GM18867 (cell line): ENCODE measurements around the gene NINJ1.
"Not testable (repeated sequence)": the region's sequence is repeated elsewhere in the genome, so short reads cannot be mapped to it uniquely, and the experiment has no call there.

Experiments
- ATAC-seq: cut with Tn5 transposase; IDR thresholded peaks from one replicate; pipeline ENCODE4 v1.9.1; 2021; ENCODE audit warnings: mild to moderate bottlenecking, moderate library complexity; ENCODE audit not compliant: unreplicated experiment

Gene NINJ1

DNA sequence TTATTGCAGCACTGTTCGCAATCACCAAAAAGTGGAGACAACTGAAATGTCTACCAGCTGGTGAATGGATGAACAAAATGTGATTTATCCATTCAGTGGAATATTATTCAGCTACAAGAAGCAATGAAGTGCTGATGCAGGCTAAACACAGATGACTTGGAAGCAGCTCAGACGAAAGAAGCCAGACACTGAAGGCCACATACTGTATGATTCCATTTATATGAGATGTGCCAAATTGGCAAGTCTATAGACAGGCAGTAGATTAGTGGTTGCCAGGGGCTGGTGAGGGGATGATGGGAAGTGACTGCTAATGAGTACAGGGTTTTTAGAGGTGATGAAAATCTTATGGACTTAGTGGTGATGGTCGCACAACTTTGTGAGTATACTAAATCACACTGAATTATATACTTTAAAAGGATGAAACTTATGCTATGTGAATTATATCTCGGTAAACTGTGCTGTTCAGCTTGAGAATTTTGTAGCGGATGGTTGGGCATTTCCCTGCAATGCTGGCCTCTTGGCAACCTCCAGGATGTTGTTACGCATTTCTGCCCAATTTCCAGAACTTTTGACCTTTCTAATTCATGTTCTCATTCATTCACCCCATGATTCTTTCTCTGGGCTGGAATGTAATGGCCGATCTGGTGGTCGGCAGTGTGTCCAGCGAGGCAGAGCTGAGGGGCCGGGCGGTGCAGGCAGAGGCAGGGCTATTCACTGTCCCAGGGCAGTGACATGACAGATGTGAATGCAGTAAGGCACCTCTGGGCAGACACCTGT lies 27.9 kb upstream of the NINJ1 start:
- no peak for ATAC-seq

GRCh38 chr9:93159601-93160471 lies 25.8 kb upstream of the NINJ1 start:
- ATAC-seq: peak; percentile 91

- no peak for ATAC-seq
Observed at GRCh38 chr9:93156475-93157008, 22.5 kb upstream of the NINJ1 start.

- ATAC-seq: no peak
Observed at GRCh38 chr9:93155716-93156474, 21.8 kb upstream of the NINJ1 start.

DNA sequence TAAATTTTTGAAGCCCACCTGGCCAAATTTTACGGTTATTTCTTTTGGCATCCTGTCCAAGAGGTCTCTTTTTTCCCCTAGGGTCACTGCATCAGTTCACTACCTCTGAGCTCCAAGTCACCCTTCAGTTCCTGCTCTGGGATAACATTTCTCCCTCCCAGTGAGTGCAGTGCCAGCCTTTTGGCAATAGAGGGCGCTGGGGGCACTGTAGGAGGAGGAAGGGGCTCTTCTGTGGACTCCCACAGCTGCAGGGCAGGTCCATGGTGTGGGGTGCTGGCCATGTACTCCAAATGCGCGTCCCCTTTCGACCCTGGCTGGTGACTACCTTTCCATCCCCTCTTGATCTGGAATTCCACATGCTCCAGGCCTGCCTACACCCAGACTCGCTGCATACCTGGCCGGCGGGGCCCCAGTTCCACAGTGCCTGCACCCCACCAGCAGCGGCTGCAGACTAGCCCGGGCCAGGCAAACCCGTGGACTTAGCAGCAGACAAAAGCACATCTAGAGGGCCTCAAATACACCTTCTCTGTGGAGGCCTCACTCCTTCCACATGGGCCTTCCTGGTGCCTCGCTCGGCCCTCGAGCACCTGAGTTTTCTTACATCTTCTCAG lies 20.3 kb upstream of the NINJ1 start:
- ATAC-seq: no peak

- ATAC-seq: no peak
Observed at GRCh38 chr9:93151097-93151784, 17.2 kb upstream of the NINJ1 start.

GRCh38 chr9:93149361-93149760 lies 15.3 kb upstream of the NINJ1 start:
- no peak for ATAC-seq

- no peak for ATAC-seq
Observed at GRCh38 chr9:93148721-93149120, 14.7 kb upstream of the NINJ1 start.

DNA sequence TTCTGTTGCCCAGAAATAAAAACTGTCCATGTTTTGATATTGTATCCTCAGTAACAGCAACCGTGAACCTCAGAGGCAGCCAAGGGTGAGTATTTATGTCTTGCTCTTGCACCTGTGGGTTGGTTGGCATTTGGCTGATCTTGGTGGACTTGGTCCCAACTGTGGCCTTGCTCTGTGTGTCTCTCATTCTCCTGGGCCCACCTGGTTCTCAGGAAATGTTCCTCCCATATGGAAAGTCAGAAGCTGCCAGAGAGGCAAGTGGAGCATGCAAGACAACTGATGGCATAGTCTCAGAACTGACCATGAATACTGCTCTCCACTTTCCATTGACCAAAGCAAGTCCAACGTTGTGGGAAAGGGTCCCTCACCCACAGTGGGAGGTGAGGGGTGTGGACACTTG lies 13.6 kb upstream of the NINJ1 start:
- ATAC-seq: no peak

GRCh38 chr9:93146696-93147095 lies 12.6 kb upstream of the NINJ1 start:
- ATAC-seq: not testable (repeated sequence)

GRCh38 chr9:93143830-93144530 lies 9.9 kb upstream of the NINJ1 start:
- ATAC-seq: no peak

GRCh38 chr9:93141771-93142483 lies 7.9 kb upstream of the NINJ1 start:
- no peak for ATAC-seq

DNA sequence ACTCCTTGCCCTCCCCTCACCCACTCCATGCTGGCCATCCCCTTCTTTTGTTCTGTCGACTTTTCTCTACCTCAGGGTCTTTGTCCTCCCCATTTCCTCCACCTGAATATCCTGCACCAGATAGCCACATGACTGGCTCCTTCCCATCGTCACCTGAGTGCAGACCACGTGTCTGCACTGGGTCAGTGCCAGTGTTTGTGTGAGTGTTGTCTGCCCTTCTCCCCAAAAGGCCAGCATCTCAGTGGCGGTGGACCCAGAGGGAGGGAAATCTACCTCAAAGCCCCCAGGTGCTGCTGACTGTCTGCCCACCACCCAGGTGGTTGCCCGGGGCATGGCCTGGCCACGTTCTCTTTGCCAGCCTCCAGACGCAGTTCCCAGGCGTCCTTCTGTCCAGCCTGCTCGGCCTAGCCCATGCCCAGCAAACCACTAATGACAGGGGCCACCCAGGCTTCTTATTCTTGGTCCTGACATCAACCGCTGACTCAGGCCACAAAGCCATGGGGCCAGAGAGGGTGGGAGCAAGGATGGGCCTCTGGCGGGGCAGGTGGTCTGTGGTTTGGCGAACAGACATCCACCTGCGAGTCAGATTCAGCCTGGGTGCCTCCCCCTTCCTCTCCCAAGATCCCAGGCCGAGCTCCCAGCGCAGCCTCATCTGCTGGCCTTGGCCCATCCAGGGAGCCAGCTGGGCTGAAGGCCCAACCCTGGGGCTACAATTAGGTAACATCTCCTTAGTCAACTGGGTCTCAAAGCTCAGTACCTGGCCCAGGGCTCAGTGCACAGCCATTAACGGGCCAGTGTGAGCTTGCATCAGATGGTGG lies 5.5 kb upstream of the NINJ1 start:
- no peak for ATAC-seq

GRCh38 chr9:93138171-93138764 lies 4.2 kb upstream of the NINJ1 start:
- ATAC-seq: no peak

- no peak for ATAC-seq
Observed at GRCh38 chr9:93137362-93137761, 3.3 kb upstream of the NINJ1 start.

DNA sequence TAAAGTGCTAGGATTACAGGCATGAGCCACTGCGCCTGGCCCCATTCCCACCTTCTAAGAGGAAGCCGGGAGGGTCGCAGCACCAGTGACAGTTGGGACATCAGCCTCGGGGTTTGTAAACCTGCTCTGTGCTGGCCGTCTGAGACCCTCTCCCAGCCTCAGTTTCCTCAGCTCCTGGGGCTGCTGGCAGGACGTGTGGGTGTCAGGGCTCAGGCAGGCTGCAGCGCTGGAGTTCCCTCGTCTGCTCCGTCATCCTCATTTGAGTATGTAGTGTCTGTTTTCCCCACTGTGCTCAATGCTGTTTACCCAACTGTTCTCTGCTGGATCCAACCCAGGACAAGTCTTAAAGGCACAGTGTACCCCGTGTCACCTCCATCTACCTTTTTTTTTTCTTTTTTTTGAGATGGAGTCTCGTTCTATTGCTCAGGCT lies 2.0 kb upstream of the NINJ1 start:
- no peak for ATAC-seq

- ATAC-seq: no peak
Observed at GRCh38 chr9:93134740-93135444, 841 bp upstream of the NINJ1 start.
